GM23338 (cell line): ENCODE results near the gene KAZALD1. TPM values are rescaled to one million over a fixed set of nuclear protein-coding genes. Genes with fewer than 3 reads are reported as not detected.

Experiments used
- ATAC-seq: fragments of 200-7000 bp; cut with Tn5 transposase; 3 replicates; pipeline ENCODE4 v1.9.1; 2020
- DNase-seq: peaks from one replicate; pipeline ENCODE4 v3.0.0-alpha.2; 2015; ENCODE audit warnings: low spot score
- H2AFZ ChIP-seq: fragments of 200-600 bp; sonication (generic); 2 replicates; pipeline ENCODE4 v1.8.0; 2016; ENCODE audit warnings: antibody characterized with exemption, mild to moderate bottlenecking, moderate library complexity
- H3F3A ChIP-seq: fragments of 200-600 bp; sonication (generic); replicated peaks from 2 replicates; pipeline ENCODE4 v1.8.0; 2017; ENCODE audit warnings: antibody characterized with exemption, mixed run types, low read depth
- H3K27ac ChIP-seq: fragments of 200-600 bp; sonication (generic); 2 replicates; pipeline ENCODE4 v1.6.1; 2016; ENCODE audit warnings: low read depth
- H3K27me3 ChIP-seq: fragments of 200-600 bp; sonication (generic); 2 replicates; pipeline ENCODE4 v1.8.0; 2016; ENCODE audit warnings: mild to moderate bottlenecking, mixed run types, moderate library complexity; ENCODE audit not compliant: insufficient read depth
- H3K36me3 ChIP-seq: fragments of 200-600 bp; sonication (generic); 2 replicates; pipeline ENCODE4 v1.8.0; 2016; ENCODE audit warnings: mild to moderate bottlenecking; ENCODE audit not compliant: insufficient read depth
- H3K4me1 ChIP-seq: fragments of 200-600 bp; sonication (generic); 2 replicates; pipeline ENCODE4 v1.8.0; 2016; ENCODE audit warnings: mild to moderate bottlenecking, moderate library complexity; ENCODE audit not compliant: insufficient read depth
- H3K4me2 ChIP-seq: fragments of 200-600 bp; sonication (generic); 2 replicates; pipeline ENCODE4 v1.7.1; 2017; ENCODE audit warnings: mixed run types
- H3K4me3 ChIP-seq: fragments of 200-600 bp; sonication (generic); 2 replicates; pipeline ENCODE4 v1.6.1; 2016; ENCODE audit warnings: mixed run types
- H3K79me2 ChIP-seq: fragments of 200-600 bp; sonication (generic); replicated peaks from 2 replicates; pipeline ENCODE4 v1.8.0; 2017; ENCODE audit warnings: mild to moderate bottlenecking; ENCODE audit not compliant: insufficient read depth
- H3K9me2 ChIP-seq: fragments of 200-600 bp; sonication (generic); 2 replicates; pipeline ENCODE4 v1.8.0; 2017; ENCODE audit not compliant: insufficient read depth
- H4K20me1 ChIP-seq: fragments of 200-600 bp; sonication (generic); replicated peaks from 2 replicates; pipeline ENCODE4 v1.8.0; 2017; ENCODE audit warnings: mild to moderate bottlenecking; ENCODE audit not compliant: insufficient read depth
- H3K27ac Mint-ChIP-seq: 2 replicates; pipeline ENCODE4 v1.8.0; 2020; ENCODE audit warnings: inconsistent platforms, mild to moderate bottlenecking, moderate library complexity, mixed read lengths
- H3K27me3 Mint-ChIP-seq: 3 replicates; pipeline ENCODE4 v1.8.0; 2022; ENCODE audit warnings: low read depth, mild to moderate bottlenecking, moderate library complexity, mixed read lengths, inconsistent platforms; ENCODE audit not compliant: insufficient read depth, poor library complexity
- H3K36me3 Mint-ChIP-seq: 3 replicates; pipeline ENCODE4 v1.8.0; 2021; ENCODE audit warnings: low read depth, mild to moderate bottlenecking, inconsistent platforms, moderate library complexity, mixed read lengths
- H3K4me1 Mint-ChIP-seq: 3 replicates; pipeline ENCODE4 v1.8.0; 2020; ENCODE audit warnings: mild to moderate bottlenecking, inconsistent platforms, mixed read lengths
- H3K4me3 Mint-ChIP-seq: 3 replicates; pipeline ENCODE4 v1.8.0; 2021; ENCODE audit warnings: moderate library complexity, mild to moderate bottlenecking, inconsistent platforms, mixed read lengths
- H3K9me3 Mint-ChIP-seq: 3 replicates; pipeline ENCODE4 v1.8.0; 2020; ENCODE audit warnings: moderate library complexity, mild to moderate bottlenecking, inconsistent platforms, mixed read lengths
- CREB1 ChIP-seq: fragments of 250-450 bp; sonication (Bioruptor Pico); IDR thresholded peaks from 2 replicates; pipeline ENCODE4 v1.5.0; 2020; ENCODE audit warnings: low read depth, mild to moderate bottlenecking, moderate library complexity
- ETS1 ChIP-seq: IDR thresholded peaks from 2 replicates; pipeline ENCODE4 v1.6.1; 2016; ENCODE audit warnings: antibody characterized with exemption
- JUNB ChIP-seq: IDR thresholded peaks from one replicate; pipeline ENCODE4 v1.6.1; 2016; ENCODE audit warnings: antibody characterized with exemption; ENCODE audit not compliant: unreplicated experiment
- NANOG ChIP-seq: IDR thresholded peaks from 2 replicates; pipeline ENCODE4 v1.6.1; 2016; ENCODE audit warnings: antibody characterized with exemption, borderline replicate concordance
- STAT1 ChIP-seq: IDR thresholded peaks from one replicate; pipeline ENCODE4 v1.6.1; 2016; ENCODE audit warnings: antibody characterized with exemption; ENCODE audit not compliant: unreplicated experiment
- polyA plus RNA-seq: library from polyadenylated mRNA; unstranded; fragments of >200 nt; fragmentation: Nextera tagmentation; extraction: Ambion mirVana; gene quantifications from 2 replicates; pipeline ENCODE4 v1.2.1, GENCODE V29; 2016
- total RNA-seq: library from RNA; depleted of rRNA; stranded (reverse); fragments of >200 nt; shearing (Covaris generic); gene quantifications from 2 replicates; pipeline ENCODE4 v1.2.3, GENCODE V29; 2014
- TF ChIP-seq, protein P1 (sequence below): fragments of 250-450 bp; sonication (Bioruptor Pico); IDR thresholded peaks from 2 replicates; pipeline ENCODE4 v1.5.0; 2020; ENCODE audit warnings: mild to moderate bottlenecking, moderate library complexity

KAZALD1 gene
- total and polyA plus RNA-seq, 2 experiments from 2014 or later, result 0.27 to 1.3 TPM

- TF ChIP-seq, protein P1, sequence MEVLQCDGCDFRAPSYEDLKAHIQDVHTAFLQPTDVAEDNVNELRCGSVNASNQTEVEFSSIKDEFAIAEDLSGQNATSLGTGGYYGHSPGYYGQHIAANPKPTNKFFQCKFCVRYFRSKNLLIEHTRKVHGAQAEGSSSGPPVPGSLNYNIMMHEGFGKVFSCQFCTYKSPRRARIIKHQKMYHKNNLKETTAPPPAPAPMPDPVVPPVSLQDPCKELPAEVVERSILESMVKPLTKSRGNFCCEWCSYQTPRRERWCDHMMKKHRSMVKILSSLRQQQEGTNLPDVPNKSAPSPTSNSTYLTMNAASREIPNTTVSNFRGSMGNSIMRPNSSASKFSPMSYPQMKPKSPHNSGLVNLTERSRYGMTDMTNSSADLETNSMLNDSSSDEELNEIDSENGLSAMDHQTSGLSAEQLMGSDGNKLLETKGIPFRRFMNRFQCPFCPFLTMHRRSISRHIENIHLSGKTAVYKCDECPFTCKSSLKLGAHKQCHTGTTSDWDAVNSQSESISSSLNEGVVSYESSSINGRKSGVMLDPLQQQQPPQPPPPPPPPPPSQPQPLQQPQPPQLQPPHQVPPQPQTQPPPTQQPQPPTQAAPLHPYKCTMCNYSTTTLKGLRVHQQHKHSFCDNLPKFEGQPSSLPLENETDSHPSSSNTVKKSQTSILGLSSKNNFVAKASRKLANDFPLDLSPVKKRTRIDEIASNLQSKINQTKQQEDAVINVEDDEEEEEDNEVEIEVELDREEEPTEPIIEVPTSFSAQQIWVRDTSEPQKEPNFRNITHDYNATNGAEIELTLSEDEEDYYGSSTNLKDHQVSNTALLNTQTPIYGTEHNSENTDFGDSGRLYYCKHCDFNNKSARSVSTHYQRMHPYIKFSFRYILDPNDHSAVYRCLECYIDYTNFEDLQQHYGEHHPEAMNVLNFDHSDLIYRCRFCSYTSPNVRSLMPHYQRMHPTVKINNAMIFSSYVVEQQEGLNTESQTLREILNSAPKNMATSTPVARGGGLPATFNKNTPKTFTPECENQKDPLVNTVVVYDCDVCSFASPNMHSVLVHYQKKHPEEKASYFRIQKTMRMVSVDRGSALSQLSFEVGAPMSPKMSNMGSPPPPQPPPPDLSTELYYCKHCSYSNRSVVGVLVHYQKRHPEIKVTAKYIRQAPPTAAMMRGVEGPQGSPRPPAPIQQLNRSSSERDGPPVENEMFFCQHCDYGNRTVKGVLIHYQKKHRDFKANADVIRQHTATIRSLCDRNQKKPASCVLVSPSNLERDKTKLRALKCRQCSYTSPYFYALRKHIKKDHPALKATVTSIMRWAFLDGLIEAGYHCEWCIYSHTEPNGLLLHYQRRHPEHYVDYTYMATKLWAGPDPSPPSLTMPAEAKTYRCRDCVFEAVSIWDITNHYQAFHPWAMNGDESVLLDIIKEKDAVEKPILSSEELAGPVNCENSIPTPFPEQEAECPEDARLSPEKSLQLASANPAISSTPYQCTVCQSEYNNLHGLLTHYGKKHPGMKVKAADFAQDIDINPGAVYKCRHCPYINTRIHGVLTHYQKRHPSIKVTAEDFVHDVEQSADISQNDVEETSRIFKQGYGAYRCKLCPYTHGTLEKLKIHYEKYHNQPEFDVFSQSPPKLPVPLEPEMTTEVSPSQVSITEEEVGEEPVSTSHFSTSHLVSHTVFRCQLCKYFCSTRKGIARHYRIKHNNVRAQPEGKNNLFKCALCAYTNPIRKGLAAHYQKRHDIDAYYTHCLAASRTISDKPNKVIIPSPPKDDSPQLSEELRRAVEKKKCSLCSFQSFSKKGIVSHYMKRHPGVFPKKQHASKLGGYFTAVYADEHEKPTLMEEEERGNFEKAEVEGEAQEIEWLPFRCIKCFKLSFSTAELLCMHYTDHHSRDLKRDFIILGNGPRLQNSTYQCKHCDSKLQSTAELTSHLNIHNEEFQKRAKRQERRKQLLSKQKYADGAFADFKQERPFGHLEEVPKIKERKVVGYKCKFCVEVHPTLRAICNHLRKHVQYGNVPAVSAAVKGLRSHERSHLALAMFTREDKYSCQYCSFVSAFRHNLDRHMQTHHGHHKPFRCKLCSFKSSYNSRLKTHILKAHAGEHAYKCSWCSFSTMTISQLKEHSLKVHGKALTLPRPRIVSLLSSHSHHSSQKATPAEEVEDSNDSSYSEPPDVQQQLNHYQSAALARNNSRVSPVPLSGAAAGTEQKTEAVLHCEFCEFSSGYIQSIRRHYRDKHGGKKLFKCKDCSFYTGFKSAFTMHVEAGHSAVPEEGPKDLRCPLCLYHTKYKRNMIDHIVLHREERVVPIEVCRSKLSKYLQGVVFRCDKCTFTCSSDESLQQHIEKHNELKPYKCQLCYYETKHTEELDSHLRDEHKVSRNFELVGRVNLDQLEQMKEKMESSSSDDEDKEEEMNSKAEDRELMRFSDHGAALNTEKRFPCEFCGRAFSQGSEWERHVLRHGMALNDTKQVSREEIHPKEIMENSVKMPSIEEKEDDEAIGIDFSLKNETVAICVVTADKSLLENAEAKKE (CRISPR knock-in tag), result no peak
- no peak for TF ChIP-seq NANOG
- TF ChIP-seq ETS1, result no peak
- TF ChIP-seq CREB1 (CRISPR knock-in tag), result no peak
- no peak for TF ChIP-seq STAT1
- TF ChIP-seq JUNB, result no peak
These were observed 45.0 kb upstream of the KAZALD1 start (continued) for GRCh38 chr10:101016814-101017213.

- peak overlapping the region; percentile 69 for H3K4me3 Mint-ChIP-seq
- H3K27ac Mint-ChIP-seq, result no peak overlapping the region
- no peaks in the 10 kb centered on the region; the same call in 2 of the 3 replicates for H3K9me3 Mint-ChIP-seq
- peaks cover 60% of the 10 kb centered on the region for H3K27me3 Mint-ChIP-seq
- peak; percentile 58 for ATAC-seq
- peaks cover 13% of the 10 kb centered on the region; the same call in 1 of the 2 replicates for H3K4me1 ChIP-seq
- H3K27ac ChIP-seq, result no peak overlapping the region
- H2AFZ ChIP-seq, result peak overlapping the region; percentile 95
- H3K27me3 ChIP-seq, result peaks cover 61% of the 10 kb centered on the region
- H3K36me3 ChIP-seq, result no peaks in the 10 kb centered on the region
- peak; percentile 86 for DNase-seq
- H3K4me2 ChIP-seq, result peak overlapping the region; percentile 83
- H4K20me1 ChIP-seq, result no peaks in the 10 kb centered on the region
- no peaks in the 10 kb centered on the region for H3F3A ChIP-seq
- H3K9me2 ChIP-seq, result no peaks in the 10 kb centered on the region
- no peaks in the 10 kb centered on the region; the same call in 2 of the 3 replicates for H3K36me3 Mint-ChIP-seq
- peak overlapping the region; percentile 66 for H3K4me3 ChIP-seq
- H3K79me2 ChIP-seq, result no peaks in the 10 kb centered on the region
- peaks cover 12% of the 10 kb centered on the region for H3K4me1 Mint-ChIP-seq
- TF ChIP-seq, protein P1 (CRISPR knock-in tag), result no peak
These were observed 43.6 kb upstream of the KAZALD1 start for GRCh38 chr10:101018118-101018599.
